K562 (cell line): ENCODE measurements around the gene SOCS7. TPM values are rescaled to one million over a fixed set of nuclear protein-coding genes. Genes with fewer than 3 reads are reported as not detected.

ENCODE experiments used
- CBFB ChIP-seq: sonication (generic); formaldehyde crosslinking; IDR thresholded peaks from 2 replicates; pipeline ENCODE4 v1.4.0; 2020; ENCODE audit warnings: mild to moderate bottlenecking, missing genetic modification reagents
- CHD2 ChIP-seq: IDR thresholded peaks from 2 replicates; pipeline ENCODE4 v1.6.1; 2011; ENCODE audit warnings: low read depth, low read length
- CREB1 ChIP-seq, 2 experiments: sonication (generic) in 1 of 2; formaldehyde crosslinking in 1 of 2; IDR thresholded peaks; 2 replicates each; pipeline versions ENCODE4 v1.6.1 to v1.8.0; 2012 to 2022; ENCODE audit warnings: inconsistent platforms in 1 of 2, mild to moderate bottlenecking in 1 of 2, missing genetic modification reagents in 1 of 2, moderate library complexity in 1 of 2
- CREB5 ChIP-seq: fragments of 250-450 bp; sonication (Bioruptor Pico); IDR thresholded peaks from 2 replicates; pipeline ENCODE4 v1.5.0; 2020; ENCODE audit warnings: mild to moderate bottlenecking
- EP400 ChIP-seq: fragments of 450-650 bp; IDR thresholded peaks from 2 replicates; pipeline ENCODE4 v1.6.1; 2017; ENCODE audit warnings: antibody characterized with exemption, mild to moderate bottlenecking, moderate library complexity
- ERF ChIP-seq: fragments of 450-650 bp; formaldehyde crosslinking; IDR thresholded peaks from 2 replicates; pipeline ENCODE4 v1.4.0; 2020; ENCODE audit warnings: mild to moderate bottlenecking, mixed read lengths
- ESRRA ChIP-seq: fragments of 450-650 bp; IDR thresholded peaks from 2 replicates; pipeline ENCODE4 v1.6.1; 2014; ENCODE audit warnings: low read depth, mild to moderate bottlenecking, moderate library complexity, borderline replicate concordance
- FOXP1 ChIP-seq: sonication (generic); formaldehyde crosslinking; IDR thresholded peaks from 2 replicates; pipeline ENCODE4 v1.8.0; 2022; ENCODE audit warnings: mild to moderate bottlenecking, missing genetic modification reagents
- HNRNPLL ChIP-seq: fragments of 200-400 bp; formaldehyde crosslinking; IDR thresholded peaks from 2 replicates; pipeline ENCODE4 v1.6.1; 2017; ENCODE audit warnings: low read length, low read depth, mild to moderate bottlenecking; ENCODE audit not compliant: poor library complexity, severe bottlenecking
- KAT7 ChIP-seq: sonication (generic); formaldehyde crosslinking; IDR thresholded peaks from 2 replicates; pipeline ENCODE4 v1.8.0; 2022; ENCODE audit warnings: missing genetic modification reagents, mild to moderate bottlenecking, borderline replicate concordance
- LEF1 ChIP-seq: fragments of 450-650 bp; IDR thresholded peaks from 2 replicates; pipeline ENCODE4 v1.6.1; 2016; ENCODE audit warnings: mild to moderate bottlenecking
- MAX ChIP-seq: sonication (generic); formaldehyde crosslinking; IDR thresholded peaks from 2 replicates; pipeline ENCODE4 v1.9.0; 2022; ENCODE audit warnings: mild to moderate bottlenecking, missing genetic modification reagents
- MAZ ChIP-seq, 2 experiments: fragments of 450-650 bp in 1 of 2; sonication (generic) in 1 of 2; formaldehyde crosslinking; IDR thresholded peaks in 1 of 2; conservative IDR thresholded peaks in 1 of 2; 2 replicates each; pipeline versions ENCODE4 v1.4.0 to v1.5.0; 2020; ENCODE audit warnings: mild to moderate bottlenecking in 1 of 2, missing genetic modification reagents in 1 of 2
- MBD2 ChIP-seq: sonication (generic); IDR thresholded peaks from 2 replicates; pipeline ENCODE4 v1.6.1; 2016; ENCODE audit warnings: low read depth, borderline replicate concordance
- MXI1 ChIP-seq: IDR thresholded peaks from 2 replicates; pipeline ENCODE4 v1.6.1; 2011; ENCODE audit warnings: low read depth, mild to moderate bottlenecking, improper control_type of control experiment, low read length
- PHF20 ChIP-seq: fragments of 450-650 bp; IDR thresholded peaks from 2 replicates; pipeline ENCODE4 v1.6.1; 2018; ENCODE audit not compliant: partially characterized antibody
- SAP30 ChIP-seq: fragments of 200-600 bp; sonication (generic); IDR thresholded peaks from 2 replicates; pipeline ENCODE4 v1.6.1; 2012; ENCODE audit warnings: borderline replicate concordance, low read depth, mild to moderate bottlenecking, moderate library complexity, low read length, control low read depth, inconsistent platforms; ENCODE audit not compliant: insufficient read depth, poor library complexity, severe bottlenecking
- ZNF311 ChIP-seq: fragments of 250-450 bp; sonication (Bioruptor Pico); IDR thresholded peaks from 2 replicates; pipeline ENCODE4 v1.4.0; 2020; ENCODE audit warnings: mild to moderate bottlenecking, moderate library complexity
- ZNF347 ChIP-seq: fragments of 450-650 bp; formaldehyde crosslinking; IDR thresholded peaks from 2 replicates; pipeline ENCODE4 v1.4.0; 2020; ENCODE audit warnings: low read depth, mild to moderate bottlenecking, moderate library complexity
- polyA plus RNA-seq, 8 experiments: library from polyadenylated mRNA; depleted of rRNA in 4 of 8; stranded (reverse) in 5 of 8; unstranded in 3 of 8; fragments of >200 nt; fragmentation: Nextera tagmentation in 2 of 8; fragmentation: Illumina TruSeq in 1 of 8; extraction: Ambion mirVana in 2 of 8; extraction: Trizol in 1 of 8; gene quantifications; 2 replicates each; pipeline versions ENCODE4 v1.2.1 to v1.2.3, GENCODE V29; 2011 to 2014; ENCODE audit warnings: inconsistent platforms in 1 of 8, missing spikeins in 1 of 8
- total RNA-seq, 7 experiments: library from RNA; depleted of rRNA in 6 of 7; stranded (reverse); fragments of >200 nt in 6 of 7; fragmentation: Illumina TruSeq in 2 of 7; extraction: Trizol in 2 of 7; gene quantifications; 2 replicates each; pipeline versions ENCODE4 v1.2.1 to v1.2.3, GENCODE V29; 2011 to 2021; ENCODE audit warnings: low replicate concordance in 1 of 7
- TF ChIP-seq, protein P1 (sequence below): fragments of 250-450 bp; sonication (Bioruptor Pico); IDR thresholded peaks from 2 replicates; pipeline ENCODE4 v1.4.0; 2020

SOCS7 gene
- total and polyA plus RNA-seq, 9 of the 15 experiments (the other 6 are each of a cell fraction or from before 2014, with no cell fraction given) = 0.94 to 14.5 (median 8.2) TPM

- TF ChIP-seq EP400 = peak; percentile 90
- peak; percentile 35; the same call in 1 of the 2 replicates for TF ChIP-seq MAX (CRISPR knock-in tag)
- TF ChIP-seq PHF20 = peak; percentile 81
- TF ChIP-seq MXI1 = no peak
- TF ChIP-seq FOXP1 (CRISPR knock-in tag) = no peak
- no peak for TF ChIP-seq KAT7
- TF ChIP-seq SAP30 = no peak
- TF ChIP-seq MAZ (CRISPR knock-in tag; conservative IDR thresholded peaks at IDR 0.05 in 1 of 2, IDR thresholded peaks at IDR 0.05 in 1 of 2) = peak; percentile 68 to 80
- peak; percentile 87 for TF ChIP-seq ESRRA
- no peak for TF ChIP-seq LEF1
- no peak for TF ChIP-seq CBFB (CRISPR knock-in tag)
- TF ChIP-seq CREB1 (IDR thresholded peaks at IDR 0.05) = peak; percentile 83
- TF ChIP-seq CREB1 (CRISPR knock-in tag; IDR thresholded peaks at IDR 0.05) = peak; percentile 81
- TF ChIP-seq CHD2 = no peak
- TF ChIP-seq CREB5 (CRISPR knock-in tag) = no peak
- no peak for TF ChIP-seq ERF (CRISPR knock-in tag)
- TF ChIP-seq ZNF311 (CRISPR knock-in tag) = no peak
- TF ChIP-seq HNRNPLL = peak; percentile 63
- TF ChIP-seq ZNF347 (CRISPR knock-in tag) = no peak
- peak; percentile 73 for TF ChIP-seq MBD2
- TF ChIP-seq, protein P1, sequence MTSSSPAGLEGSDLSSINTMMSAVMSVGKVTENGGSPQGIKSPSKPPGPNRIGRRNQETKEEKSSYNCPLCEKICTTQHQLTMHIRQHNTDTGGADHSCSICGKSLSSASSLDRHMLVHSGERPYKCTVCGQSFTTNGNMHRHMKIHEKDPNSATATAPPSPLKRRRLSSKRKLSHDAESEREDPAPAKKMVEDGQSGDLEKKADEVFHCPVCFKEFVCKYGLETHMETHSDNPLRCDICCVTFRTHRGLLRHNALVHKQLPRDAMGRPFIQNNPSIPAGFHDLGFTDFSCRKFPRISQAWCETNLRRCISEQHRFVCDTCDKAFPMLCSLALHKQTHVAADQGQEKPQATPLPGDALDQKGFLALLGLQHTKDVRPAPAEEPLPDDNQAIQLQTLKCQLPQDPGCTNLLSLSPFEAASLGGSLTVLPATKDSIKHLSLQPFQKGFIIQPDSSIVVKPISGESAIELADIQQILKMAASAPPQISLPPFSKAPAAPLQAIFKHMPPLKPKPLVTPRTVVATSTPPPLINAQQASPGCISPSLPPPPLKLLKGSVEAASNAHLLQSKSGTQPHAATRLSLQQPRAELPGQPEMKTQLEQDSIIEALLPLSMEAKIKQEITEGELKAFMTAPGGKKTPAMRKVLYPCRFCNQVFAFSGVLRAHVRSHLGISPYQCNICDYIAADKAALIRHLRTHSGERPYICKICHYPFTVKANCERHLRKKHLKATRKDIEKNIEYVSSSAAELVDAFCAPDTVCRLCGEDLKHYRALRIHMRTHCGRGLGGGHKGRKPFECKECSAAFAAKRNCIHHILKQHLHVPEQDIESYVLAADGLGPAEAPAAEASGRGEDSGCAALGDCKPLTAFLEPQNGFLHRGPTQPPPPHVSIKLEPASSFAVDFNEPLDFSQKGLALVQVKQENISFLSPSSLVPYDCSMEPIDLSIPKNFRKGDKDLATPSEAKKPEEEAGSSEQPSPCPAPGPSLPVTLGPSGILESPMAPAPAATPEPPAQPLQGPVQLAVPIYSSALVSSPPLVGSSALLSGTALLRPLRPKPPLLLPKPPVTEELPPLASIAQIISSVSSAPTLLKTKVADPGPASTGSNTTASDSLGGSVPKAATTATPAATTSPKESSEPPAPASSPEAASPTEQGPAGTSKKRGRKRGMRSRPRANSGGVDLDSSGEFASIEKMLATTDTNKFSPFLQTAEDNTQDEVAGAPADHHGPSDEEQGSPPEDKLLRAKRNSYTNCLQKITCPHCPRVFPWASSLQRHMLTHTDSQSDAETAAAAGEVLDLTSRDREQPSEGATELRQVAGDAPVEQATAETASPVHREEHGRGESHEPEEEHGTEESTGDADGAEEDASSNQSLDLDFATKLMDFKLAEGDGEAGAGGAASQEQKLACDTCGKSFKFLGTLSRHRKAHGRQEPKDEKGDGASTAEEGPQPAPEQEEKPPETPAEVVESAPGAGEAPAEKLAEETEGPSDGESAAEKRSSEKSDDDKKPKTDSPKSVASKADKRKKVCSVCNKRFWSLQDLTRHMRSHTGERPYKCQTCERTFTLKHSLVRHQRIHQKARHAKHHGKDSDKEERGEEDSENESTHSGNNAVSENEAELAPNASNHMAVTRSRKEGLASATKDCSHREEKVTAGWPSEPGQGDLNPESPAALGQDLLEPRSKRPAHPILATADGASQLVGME = 0 out of 2 replicates have a peak, but pooled peaks have one; percentile 40
Measured at GRCh38 chr17:38351412-38352222, at the start of gene SOCS7 (continued).
